H9 (cell line): ENCODE measurements around the gene PTPRC. TPM values are rescaled to one million over a fixed set of nuclear protein-coding genes. Genes with fewer than 3 reads are reported as not detected.

Experiments
- DNase-seq: peaks from one replicate; pipeline ENCODE4 v3.0.0-alpha.2; 2017
- H2AFZ ChIP-seq: one replicate; pipeline ENCODE4 v1.6.1; 2013; ENCODE audit warnings: mild to moderate bottlenecking, low read length, control low read depth, moderate library complexity
- H2AK5ac ChIP-seq: 2 replicates; pipeline ENCODE4 v1.6.1; 2013; ENCODE audit warnings: low read length, control low read depth, mixed read lengths; ENCODE audit not compliant: insufficient read length
- H2BK120ac ChIP-seq: one replicate; pipeline ENCODE4 v1.6.1; 2013; ENCODE audit warnings: low read depth, mild to moderate bottlenecking, low read length, control low read depth, inconsistent platforms; ENCODE audit not compliant: poor library complexity, severe bottlenecking
- H2BK12ac ChIP-seq: 2 replicates; pipeline ENCODE4 v1.6.1; 2013; ENCODE audit warnings: low read length, control low read depth, mixed read lengths, low read depth; ENCODE audit not compliant: insufficient read length
- H2BK15ac ChIP-seq: 2 replicates; pipeline ENCODE4 v1.6.1; 2013; ENCODE audit warnings: low read depth, low read length, control low read depth
- H2BK20ac ChIP-seq: one replicate; pipeline ENCODE4 v1.6.1; 2013; ENCODE audit warnings: low read depth, mild to moderate bottlenecking, low read length, control low read depth, inconsistent platforms; ENCODE audit not compliant: poor library complexity, severe bottlenecking
- H2BK5ac ChIP-seq: 2 replicates; pipeline ENCODE4 v1.6.1; 2013; ENCODE audit warnings: low read length, control low read depth, mixed read lengths; ENCODE audit not compliant: insufficient read length
- H3K14ac ChIP-seq: 2 replicates; pipeline ENCODE4 v1.6.1; 2013; ENCODE audit warnings: low read length, control low read depth; ENCODE audit not compliant: insufficient read depth
- H3K18ac ChIP-seq: 2 replicates; pipeline ENCODE4 v1.6.1; 2013; ENCODE audit warnings: low read depth, mild to moderate bottlenecking, mixed read lengths, low read length, control low read depth; ENCODE audit not compliant: insufficient read length
- H3K23ac ChIP-seq: 2 replicates; pipeline ENCODE4 v1.6.1; 2013; ENCODE audit warnings: low read length, control low read depth, mixed read lengths, low read depth; ENCODE audit not compliant: insufficient read length
- H3K23me2 ChIP-seq: 2 replicates; pipeline ENCODE4 v1.6.1; 2013; ENCODE audit warnings: low read depth, mild to moderate bottlenecking, mixed read lengths, low read length, control low read depth; ENCODE audit not compliant: insufficient read length, poor library complexity, severe bottlenecking
- H3K27ac ChIP-seq: 2 replicates; pipeline ENCODE4 v1.5.1; 2013; ENCODE audit warnings: low read length, control low read depth, mixed read lengths, low read depth; ENCODE audit not compliant: insufficient read length
- H3K27me3 ChIP-seq: 2 replicates; pipeline ENCODE4 v1.6.1; 2013; ENCODE audit warnings: low read length, control low read depth, inconsistent platforms; ENCODE audit not compliant: insufficient read depth
- H3K4ac ChIP-seq: 2 replicates; pipeline ENCODE4 v1.6.1; 2013; ENCODE audit warnings: low read depth, mild to moderate bottlenecking, control low read depth, inconsistent platforms, low read length, moderate library complexity
- H3K4me1 ChIP-seq: 2 replicates; pipeline ENCODE4 v1.6.1; 2013; ENCODE audit warnings: low read length, control low read depth, inconsistent platforms; ENCODE audit not compliant: insufficient read depth
- H3K4me2 ChIP-seq: 2 replicates; pipeline ENCODE4 v1.6.1; 2013; ENCODE audit warnings: low read length, control low read depth, mixed read lengths; ENCODE audit not compliant: insufficient read length, insufficient read depth
- H3K56ac ChIP-seq: 2 replicates; pipeline ENCODE4 v1.6.1; 2013; ENCODE audit warnings: low read depth, mild to moderate bottlenecking, mixed read lengths, low read length, control low read depth; ENCODE audit not compliant: insufficient read length
- H3K79me1 ChIP-seq: 2 replicates; pipeline ENCODE4 v1.6.1; 2013; ENCODE audit warnings: low read depth, mild to moderate bottlenecking, moderate library complexity, low read length, control low read depth, inconsistent platforms; ENCODE audit not compliant: insufficient read depth, poor library complexity, severe bottlenecking
- H3K79me2 ChIP-seq: 2 replicates; pipeline ENCODE4 v1.6.1; 2013; ENCODE audit warnings: low read length, control low read depth, inconsistent platforms; ENCODE audit not compliant: insufficient read depth
- H3K9ac ChIP-seq: 2 replicates; pipeline ENCODE4 v1.6.1; 2013; ENCODE audit warnings: low read length, control low read depth, mixed read lengths; ENCODE audit not compliant: insufficient read length; ENCODE audit errors: extremely low read depth
- H3K9me3 ChIP-seq: one replicate; pipeline ENCODE4 v1.6.1; 2013; ENCODE audit warnings: low read depth, low read length, inconsistent platforms; ENCODE audit not compliant: control insufficient read depth
- H3T11ph ChIP-seq: one replicate; pipeline ENCODE4 v1.6.1; 2013; ENCODE audit warnings: mild to moderate bottlenecking, low read length, control low read depth, inconsistent platforms
- H4K20me1 ChIP-seq: one replicate; pipeline ENCODE4 v1.6.1; 2013; ENCODE audit not compliant: control insufficient read depth, insufficient read length, insufficient read depth
- H4K5ac ChIP-seq: 2 replicates; pipeline ENCODE4 v1.6.1; 2013; ENCODE audit warnings: low read depth, mild to moderate bottlenecking, mixed read lengths, low read length, control low read depth; ENCODE audit not compliant: insufficient read length
- H4K8ac ChIP-seq: replicated peaks from 2 replicates; pipeline ENCODE4 v1.6.1; 2013; ENCODE audit warnings: low read length, control low read depth, mixed read lengths, low read depth; ENCODE audit not compliant: insufficient read length
- H4K91ac ChIP-seq: 2 replicates; pipeline ENCODE4 v1.6.1; 2013; ENCODE audit warnings: low read depth, mild to moderate bottlenecking, moderate library complexity, mixed read lengths, low read length, control low read depth; ENCODE audit not compliant: insufficient read length
- H3K27ac Mint-ChIP-seq, 3 experiments: 2 replicates in 2 of 3; 3 replicates in 1 of 3; pipeline ENCODE4 v1.8.0; 2020 to 2021; ENCODE audit warnings: mixed read lengths in 3 of 3, mild to moderate bottlenecking in 1 of 3, moderate library complexity in 1 of 3
- H3K27me3 Mint-ChIP-seq: 2 replicates; pipeline ENCODE4 v1.8.0; 2021; ENCODE audit warnings: low read depth, mild to moderate bottlenecking, moderate library complexity, mixed read lengths
- H3K36me3 Mint-ChIP-seq, 3 experiments: 2 replicates in 2 of 3; 3 replicates in 1 of 3; pipeline ENCODE4 v1.8.0; 2020 to 2021; ENCODE audit warnings: low read depth in 3 of 3, mixed read lengths in 3 of 3; ENCODE audit not compliant: insufficient read depth in 1 of 3
- H3K4me1 Mint-ChIP-seq, 2 experiments: 2 replicates each; pipeline ENCODE4 v1.8.0; 2020; ENCODE audit warnings: mixed read lengths in 2 of 2
- H3K4me3 Mint-ChIP-seq, 2 experiments: 2 replicates in 1 of 2; 3 replicates in 1 of 2; pipeline ENCODE4 v1.8.0; 2020 to 2021; ENCODE audit warnings: mild to moderate bottlenecking in 2 of 2, mixed read lengths in 2 of 2, moderate library complexity in 1 of 2
- H3K9me3 Mint-ChIP-seq, 2 experiments: 2 replicates in 1 of 2; 3 replicates in 1 of 2; pipeline ENCODE4 v1.8.0; 2020; ENCODE audit warnings: mild to moderate bottlenecking in 2 of 2, mixed read lengths in 2 of 2, moderate library complexity in 1 of 2
- CTCF ChIP-seq: fragments of 200-600 bp; sonication (generic); conservative IDR thresholded peaks from 3 replicates; pipeline ENCODE4 v1.8.0; 2021; ENCODE audit warnings: antibody characterized with exemption, mild to moderate bottlenecking
- WGBS: extraction: QIAGEN DNeasy Blood & Tissue Kit; methylation state at CpG from one replicate; pipeline ENCODE4 v1.1.7; 2013; ENCODE audit warnings: missing lambda C conversion rate, low lambda C conversion rate, mixed read lengths; ENCODE audit not compliant: insufficient read length; ENCODE audit errors: extremely low coverage; 5-methylcytosine and 5-hydroxymethylcytosine counted together
- total RNA-seq: library from RNA; stranded (reverse); gene quantifications from 2 replicates; pipeline ENCODE4 v1.2.1, GENCODE V29; 2021

The PTPRC gene
- total RNA-seq, 1 experiment from 2014 or later = not detected

GRCh38 chr1:198699167-198700015 lies 60.6 kb downstream of the PTPRC start:
- Histone ChIP-seq H2BK15ac (no peak overlapping the region), H3K27ac (no peak overlapping the region), H2AK5ac (no peak overlapping the region), H3K4ac (no peak overlapping the region), H2BK12ac (no peak overlapping the region), H3K23me2 (no peaks in the 10 kb centered on the region), H4K20me1 (no peaks in the 10 kb centered on the region), H3K14ac (no peak overlapping the region), H3K18ac (no peak overlapping the region), H3K56ac (no peak overlapping the region), H3K9me3 (no peaks in the 10 kb centered on the region), H2BK5ac (no peak overlapping the region), H3K23ac (no peak overlapping the region), H3K79me2 (no peaks in the 10 kb centered on the region), H3T11ph (no peak overlapping the region), H3K4me1 (peaks cover 12% of the 10 kb centered on the region; the same call in 1 of the 2 replicates), H3K4me2 (no peak overlapping the region), H3K79me1 (no peaks in the 10 kb centered on the region), H2BK120ac (no peak overlapping the region), H3K27me3 (no peaks in the 10 kb centered on the region), H4K8ac (no peak overlapping the region), H3K9ac (no peak overlapping the region), H4K5ac (no peak overlapping the region), H2AFZ (no peak overlapping the region), H2BK20ac (no peak overlapping the region), H4K91ac (no peak overlapping the region)
- Mint-ChIP-seq H3K9me3 (no peaks in the 10 kb centered on the region; a peak in 1 of 5 replicates), H3K27me3 (no peaks in the 10 kb centered on the region), H3K27ac (peak overlapping the region in 2 of 3 experiments; percentile 65 to 90; a peak in 3 of 7 replicates), H3K36me3 (no peaks in the 10 kb centered on the region), H3K4me3 (peak overlapping the region; percentile 19 to 57; a peak in 3 of 5 replicates), H3K4me1 (peaks cover 44% of the 10 kb centered on the region in 2 experiments)
- DNase-seq = peak; percentile 77
- peak; percentile 91 for TF ChIP-seq CTCF
- no CpG with 5 or more reads among the region's 13 CpGs for WGBS
